DND-41 (cell line): ENCODE measurements around the gene AGPAT4.

Source experiments
- ATAC-seq: fragments of 200-7000 bp; cut with Tn5 transposase; 3 replicates; pipeline ENCODE4 v1.9.1; 2021; ENCODE audit warnings: low read depth; ENCODE audit not compliant: insufficient read depth
- DNase-seq: peaks from one replicate; pipeline ENCODE4 v3.0.0-alpha.2; 2020
- H2AFZ ChIP-seq: 2 replicates; pipeline ENCODE4 v1.6.0; 2012; ENCODE audit warnings: low read depth, low read length
- H3K27ac ChIP-seq: 2 replicates; pipeline ENCODE4 v1.5.1; 2012; ENCODE audit warnings: low read length, inconsistent platforms
- H3K27me3 ChIP-seq: fragments of 200-600 bp; sonication (generic); 2 replicates; pipeline ENCODE4 v1.6.0; 2012; ENCODE audit warnings: low read length, mild to moderate bottlenecking, inconsistent platforms; ENCODE audit not compliant: insufficient read depth, poor library complexity
- H3K36me3 ChIP-seq: 2 replicates; pipeline ENCODE4 v1.5.1; 2012; ENCODE audit warnings: low read length, inconsistent platforms; ENCODE audit not compliant: insufficient read depth
- H3K4me1 ChIP-seq: 2 replicates; pipeline ENCODE4 v1.5.1; 2012; ENCODE audit warnings: mild to moderate bottlenecking, low read length; ENCODE audit not compliant: insufficient read depth
- H3K4me2 ChIP-seq: 2 replicates; pipeline ENCODE4 v1.6.0; 2012; ENCODE audit warnings: mild to moderate bottlenecking, moderate library complexity, low read length, inconsistent platforms; ENCODE audit not compliant: insufficient read depth
- H3K4me3 ChIP-seq, 2 experiments: fragments of 200-600 bp in 1 of 2; shearing (Covaris generic) in 1 of 2; 2 replicates each; pipeline ENCODE4 v1.5.1; 2012 to 2016; ENCODE audit warnings: inconsistent platforms in 2 of 2, low read length in 2 of 2, mild to moderate bottlenecking in 2 of 2, low read depth in 1 of 2, moderate library complexity in 1 of 2
- H3K79me2 ChIP-seq: 2 replicates; pipeline ENCODE4 v1.6.0; 2012; ENCODE audit warnings: low read length, inconsistent platforms; ENCODE audit not compliant: insufficient read depth
- H3K9ac ChIP-seq: 2 replicates; pipeline ENCODE4 v1.6.0; 2012; ENCODE audit warnings: low read depth, mild to moderate bottlenecking, inconsistent platforms, low read length, moderate library complexity
- H3K9me3 ChIP-seq: 2 replicates; pipeline ENCODE4 v1.5.1; 2012; ENCODE audit warnings: low read length, moderate library complexity, mild to moderate bottlenecking, inconsistent platforms; ENCODE audit not compliant: insufficient read depth, severe bottlenecking
- H4K20me1 ChIP-seq: 2 replicates; pipeline ENCODE4 v1.6.0; 2012; ENCODE audit warnings: low read length; ENCODE audit not compliant: insufficient read depth
- EZH2 ChIP-seq: IDR thresholded peaks from 3 replicates; pipeline ENCODE4 v1.6.1; 2012; ENCODE audit warnings: borderline replicate concordance, low read depth, mild to moderate bottlenecking, moderate library complexity, low read length, inconsistent platforms; ENCODE audit not compliant: severe bottlenecking
- TF ChIP-seq, protein P1 (sequence below): IDR thresholded peaks from 2 replicates; pipeline ENCODE4 v1.5.1; 2012; ENCODE audit warnings: borderline replicate concordance, low read length, moderate library complexity, mild to moderate bottlenecking; ENCODE audit not compliant: poor library complexity, severe bottlenecking; ENCODE audit errors: extremely low read depth

The AGPAT4 gene

DNA sequence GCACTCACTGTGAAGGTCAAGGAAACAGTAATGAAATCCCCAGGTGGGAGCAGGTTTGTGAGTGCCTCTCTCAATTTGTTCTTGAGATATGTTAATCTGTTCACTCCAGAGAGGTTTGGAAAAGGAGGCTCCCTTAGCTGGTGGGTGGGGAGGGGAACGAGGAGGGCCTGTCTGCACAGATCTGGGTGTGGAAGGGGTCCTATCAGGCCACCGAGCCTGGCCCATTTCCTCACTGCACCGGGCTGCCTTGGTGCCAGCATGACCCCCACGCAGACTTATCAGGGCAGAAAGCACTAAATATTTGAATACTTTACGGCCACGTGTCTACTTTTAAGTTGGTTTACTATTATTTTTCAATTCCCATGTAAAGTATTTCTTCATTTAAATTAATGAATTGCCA, 8.3 kb downstream of the AGPAT4 start:
- Histone ChIP-seq H3K4me1 (no peaks in the 10 kb centered on the region), H3K79me2 (no peaks in the 10 kb centered on the region), H4K20me1 (no peaks in the 10 kb centered on the region), H3K27ac (no peak overlapping the region), H3K9me3 (no peaks in the 10 kb centered on the region), H3K36me3 (no peaks in the 10 kb centered on the region), H3K4me3 (no peak overlapping the region), H2AFZ (no peak overlapping the region), H3K9ac (no peak overlapping the region), H3K4me2 (no peak overlapping the region), H3K27me3 (no peaks in the 10 kb centered on the region)
- TF ChIP-seq, protein P1, sequence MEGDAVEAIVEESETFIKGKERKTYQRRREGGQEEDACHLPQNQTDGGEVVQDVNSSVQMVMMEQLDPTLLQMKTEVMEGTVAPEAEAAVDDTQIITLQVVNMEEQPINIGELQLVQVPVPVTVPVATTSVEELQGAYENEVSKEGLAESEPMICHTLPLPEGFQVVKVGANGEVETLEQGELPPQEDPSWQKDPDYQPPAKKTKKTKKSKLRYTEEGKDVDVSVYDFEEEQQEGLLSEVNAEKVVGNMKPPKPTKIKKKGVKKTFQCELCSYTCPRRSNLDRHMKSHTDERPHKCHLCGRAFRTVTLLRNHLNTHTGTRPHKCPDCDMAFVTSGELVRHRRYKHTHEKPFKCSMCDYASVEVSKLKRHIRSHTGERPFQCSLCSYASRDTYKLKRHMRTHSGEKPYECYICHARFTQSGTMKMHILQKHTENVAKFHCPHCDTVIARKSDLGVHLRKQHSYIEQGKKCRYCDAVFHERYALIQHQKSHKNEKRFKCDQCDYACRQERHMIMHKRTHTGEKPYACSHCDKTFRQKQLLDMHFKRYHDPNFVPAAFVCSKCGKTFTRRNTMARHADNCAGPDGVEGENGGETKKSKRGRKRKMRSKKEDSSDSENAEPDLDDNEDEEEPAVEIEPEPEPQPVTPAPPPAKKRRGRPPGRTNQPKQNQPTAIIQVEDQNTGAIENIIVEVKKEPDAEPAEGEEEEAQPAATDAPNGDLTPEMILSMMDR: no peak
- no peak for TF ChIP-seq EZH2
- ATAC-seq: no peak
- no peak for DNase-seq

DNA sequence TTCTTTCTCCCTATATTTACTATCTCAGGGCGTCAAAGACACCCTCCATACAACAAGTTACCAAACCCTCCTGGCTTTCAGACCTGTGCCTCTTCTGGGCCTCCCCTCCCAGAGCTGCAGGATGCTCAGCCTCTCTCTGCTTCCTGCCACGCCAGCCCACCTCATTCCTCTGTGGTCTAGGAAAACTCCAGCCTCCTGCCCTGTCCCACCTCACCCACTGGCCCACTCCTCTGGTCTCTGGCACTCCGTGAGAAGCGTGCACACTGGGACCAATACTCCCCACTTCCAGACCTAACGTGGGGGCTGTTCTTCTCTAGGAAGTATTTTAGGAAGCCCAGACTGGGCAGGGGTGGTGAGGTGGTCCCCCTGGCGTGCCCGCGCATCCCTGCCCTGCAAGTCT, 9.7 kb downstream of the AGPAT4 start:
- Histone ChIP-seq H3K9me3 (no peaks in the 10 kb centered on the region), H3K36me3 (no peaks in the 10 kb centered on the region), H3K27ac (no peak overlapping the region), H3K9ac (no peak overlapping the region), H2AFZ (no peak overlapping the region), H3K4me3 (no peak overlapping the region), H3K27me3 (no peaks in the 10 kb centered on the region), H3K4me2 (no peak overlapping the region), H3K4me1 (no peaks in the 10 kb centered on the region), H4K20me1 (no peaks in the 10 kb centered on the region), H3K79me2 (no peaks in the 10 kb centered on the region)
- no peak for TF ChIP-seq EZH2
- TF ChIP-seq, protein P1: no peak
- DNase-seq (no peak), ATAC-seq (no peak)

DNA sequence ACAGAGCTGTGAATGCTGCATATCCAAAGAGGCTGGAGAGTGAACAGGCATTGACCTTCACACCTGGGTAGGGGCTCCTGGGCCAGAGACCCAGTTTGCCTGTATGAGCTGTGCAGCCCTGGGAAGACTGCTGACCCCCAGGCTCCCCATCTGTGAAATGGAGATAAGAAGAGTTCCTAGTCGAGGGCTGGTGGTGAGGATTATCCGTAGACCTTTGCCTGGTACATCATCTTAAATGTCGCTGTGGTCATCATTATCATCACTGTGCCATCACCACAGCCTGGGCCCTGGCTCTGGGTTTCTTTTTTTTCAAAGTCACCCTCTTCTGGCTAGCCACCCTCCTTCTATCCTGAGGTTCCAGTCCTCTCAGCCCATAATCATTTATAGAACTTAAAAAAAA, 12.0 kb downstream of the AGPAT4 start:
- H3K79me2 ChIP-seq: no peaks in the 10 kb centered on the region
- no peak overlapping the region for H3K27ac ChIP-seq
- no peaks in the 10 kb centered on the region for H4K20me1 ChIP-seq
- H3K4me1 ChIP-seq: no peaks in the 10 kb centered on the region
- H3K9ac ChIP-seq: no peak overlapping the region
- no peaks in the 10 kb centered on the region for H3K27me3 ChIP-seq
- no peak for DNase-seq
- no peak overlapping the region for H3K4me2 ChIP-seq
- no peaks in the 10 kb centered on the region for H3K9me3 ChIP-seq
- TF ChIP-seq EZH2: no peak
- TF ChIP-seq, protein P1: no peak
- no peak for ATAC-seq
- no peak overlapping the region for H3K4me3 ChIP-seq
- no peak overlapping the region for H2AFZ ChIP-seq
- H3K36me3 ChIP-seq: no peaks in the 10 kb centered on the region

DNA sequence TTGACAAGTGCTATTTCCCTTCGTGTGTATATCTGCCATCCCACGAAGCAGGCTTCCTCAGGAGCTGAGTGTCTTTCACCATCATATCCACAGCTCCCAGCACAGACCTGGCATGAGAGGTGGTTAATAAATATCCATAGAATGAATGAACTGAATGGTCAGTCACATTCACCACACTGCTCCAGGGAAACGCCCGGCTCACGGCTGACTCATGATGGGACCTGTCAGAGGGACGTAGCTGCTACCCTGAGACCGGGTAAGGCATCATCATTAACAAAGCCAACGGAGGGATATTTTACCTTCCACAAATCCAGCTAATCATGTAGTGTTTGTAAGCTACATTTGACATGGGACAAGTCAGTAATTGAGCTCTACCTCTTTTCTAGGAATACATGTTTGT, 12.5 kb downstream of the AGPAT4 start:
- TF ChIP-seq EZH2: no peak
- TF ChIP-seq, protein P1: no peak
- Histone ChIP-seq H3K27ac (no peak overlapping the region), H2AFZ (no peak overlapping the region), H3K36me3 (no peaks in the 10 kb centered on the region), H3K9ac (no peak overlapping the region), H3K79me2 (no peaks in the 10 kb centered on the region), H3K27me3 (no peaks in the 10 kb centered on the region), H3K9me3 (no peaks in the 10 kb centered on the region), H3K4me3 (no peak overlapping the region), H3K4me1 (no peaks in the 10 kb centered on the region), H3K4me2 (no peak overlapping the region), H4K20me1 (no peaks in the 10 kb centered on the region)
- no peak for ATAC-seq
- no peak for DNase-seq
